ENCODE measurements around the gene FGFRL1. TPM values are rescaled to one million over a fixed set of nuclear protein-coding genes. Genes with fewer than 3 reads are reported as not detected.

FGFRL1 gene
- total and polyA plus RNA-seq, 2 experiments from 2014 or later: 28.1 to 34.0 TPM

- Histone ChIP-seq H3K27me3 (peaks cover 25% of the 10 kb centered on the region), H4K20me1 (ENCODE audit: insufficient read depth, poor library complexity, severe bottlenecking) (no peaks in the 10 kb centered on the region), H3K27ac (no peak overlapping the region), H3K9me2 (replicated peaks; ENCODE audit: insufficient read depth) (no peaks in the 10 kb centered on the region), H3K36me3 (replicated peaks; ENCODE audit: insufficient read depth, low read depth) (no peaks in the 10 kb centered on the region), H3K79me2 (no peaks in the 10 kb centered on the region), H2AFZ (no peak overlapping the region), H3K4me3 (no peak overlapping the region), H3K4me2 (no peak overlapping the region), H3K4me1 (ENCODE audit: insufficient read depth) (peaks cover 3% of the 10 kb centered on the region), H3K9me3 (ENCODE audit: low read depth) (no peaks in the 10 kb centered on the region)
- 65% methylated on average over 34 of the region's 34 CpGs for WGBS (ENCODE audit: low lambda C conversion rate, missing lambda C conversion rate)
- DNase-seq (ENCODE audit: low spot score): peak; percentile 57
- no peak for TF ChIP-seq EZH2phosphoT487 (IDR thresholded peaks at IDR 0.05; ENCODE audit: low read depth, severe bottlenecking, unreplicated experiment)
- TF ChIP-seq CTCF (IDR thresholded peaks at IDR 0.05; ENCODE audit: poor library complexity): no peak
- no peak for TF ChIP-seq EZH2 (IDR thresholded peaks at IDR 0.05; ENCODE audit: borderline replicate concordance)
These were observed 44.5 kb downstream of the FGFRL1 start for GRCh38 chr4:1055721-1056590.

GRCh38 chr4:1056671-1057402 is 45.4 kb downstream of the FGFRL1 start:
- Histone ChIP-seq H3K36me3 (replicated peaks; ENCODE audit: insufficient read depth, low read depth) (no peaks in the 10 kb centered on the region), H3K9me3 (ENCODE audit: low read depth) (no peaks in the 10 kb centered on the region), H3K4me2 (no peak overlapping the region), H3K4me3 (no peak overlapping the region), H3K4me1 (ENCODE audit: insufficient read depth) (peaks cover 3% of the 10 kb centered on the region), H3K79me2 (no peaks in the 10 kb centered on the region), H3K27me3 (peaks cover 24% of the 10 kb centered on the region), H2AFZ (no peak overlapping the region), H3K9me2 (replicated peaks; ENCODE audit: insufficient read depth) (no peaks in the 10 kb centered on the region), H3K27ac (no peak overlapping the region), H4K20me1 (ENCODE audit: insufficient read depth, poor library complexity, severe bottlenecking) (no peaks in the 10 kb centered on the region)
- WGBS (ENCODE audit: low lambda C conversion rate, missing lambda C conversion rate): 89% methylated on average over 28 of the region's 28 CpGs
- TF ChIP-seq CTCF (IDR thresholded peaks at IDR 0.05; ENCODE audit: poor library complexity) (no peak), EZH2phosphoT487 (IDR thresholded peaks at IDR 0.05; ENCODE audit: low read depth, severe bottlenecking, unreplicated experiment) (no peak), EZH2 (IDR thresholded peaks at IDR 0.05; ENCODE audit: borderline replicate concordance) (no peak)
- no peak for DNase-seq (ENCODE audit: low spot score)

GRCh38 chr4:1057403-1057745 is 45.9 kb downstream of the FGFRL1 start:
- H4K20me1 ChIP-seq (ENCODE audit: insufficient read depth, poor library complexity, severe bottlenecking): no peaks in the 10 kb centered on the region
- no peak overlapping the region for H3K4me3 ChIP-seq
- H3K36me3 ChIP-seq (replicated peaks; ENCODE audit: insufficient read depth, low read depth): no peaks in the 10 kb centered on the region
- no peaks in the 10 kb centered on the region for H3K9me2 ChIP-seq (replicated peaks; ENCODE audit: insufficient read depth)
- H3K27ac ChIP-seq: no peak overlapping the region
- TF ChIP-seq EZH2phosphoT487 (IDR thresholded peaks at IDR 0.05; ENCODE audit: low read depth, severe bottlenecking, unreplicated experiment) (no peak), EZH2 (IDR thresholded peaks at IDR 0.05; ENCODE audit: borderline replicate concordance) (no peak), CTCF (IDR thresholded peaks at IDR 0.05; ENCODE audit: poor library complexity) (no peak)
- no peak overlapping the region for H2AFZ ChIP-seq
- WGBS (ENCODE audit: low lambda C conversion rate, missing lambda C conversion rate): 75% methylated on average over 7 of the region's 7 CpGs
- DNase-seq (ENCODE audit: low spot score): no peak
- no peaks in the 10 kb centered on the region for H3K79me2 ChIP-seq
- H3K27me3 ChIP-seq: peaks cover 25% of the 10 kb centered on the region
- no peak overlapping the region for H3K4me2 ChIP-seq
- peaks cover 3% of the 10 kb centered on the region for H3K4me1 ChIP-seq (ENCODE audit: insufficient read depth)
- H3K9me3 ChIP-seq (ENCODE audit: low read depth): no peaks in the 10 kb centered on the region
